Measurements from ENCODE around the gene RPL27A. TPM values are rescaled to one million over a fixed set of nuclear protein-coding genes. Genes with fewer than 3 reads are reported as not detected.

Gene RPL27A
- total RNA-seq, result 731 and 748 TPM in 2 replicates
- long read RNA-seq, full-length matches to known transcripts, result 497 of 507 reads
- long read RNA-seq, partial matches to known transcripts, result 1 of 507 reads
- long read RNA-seq, other reads (novel, unspliced or antisense), result 9 of 507 reads

DNA sequence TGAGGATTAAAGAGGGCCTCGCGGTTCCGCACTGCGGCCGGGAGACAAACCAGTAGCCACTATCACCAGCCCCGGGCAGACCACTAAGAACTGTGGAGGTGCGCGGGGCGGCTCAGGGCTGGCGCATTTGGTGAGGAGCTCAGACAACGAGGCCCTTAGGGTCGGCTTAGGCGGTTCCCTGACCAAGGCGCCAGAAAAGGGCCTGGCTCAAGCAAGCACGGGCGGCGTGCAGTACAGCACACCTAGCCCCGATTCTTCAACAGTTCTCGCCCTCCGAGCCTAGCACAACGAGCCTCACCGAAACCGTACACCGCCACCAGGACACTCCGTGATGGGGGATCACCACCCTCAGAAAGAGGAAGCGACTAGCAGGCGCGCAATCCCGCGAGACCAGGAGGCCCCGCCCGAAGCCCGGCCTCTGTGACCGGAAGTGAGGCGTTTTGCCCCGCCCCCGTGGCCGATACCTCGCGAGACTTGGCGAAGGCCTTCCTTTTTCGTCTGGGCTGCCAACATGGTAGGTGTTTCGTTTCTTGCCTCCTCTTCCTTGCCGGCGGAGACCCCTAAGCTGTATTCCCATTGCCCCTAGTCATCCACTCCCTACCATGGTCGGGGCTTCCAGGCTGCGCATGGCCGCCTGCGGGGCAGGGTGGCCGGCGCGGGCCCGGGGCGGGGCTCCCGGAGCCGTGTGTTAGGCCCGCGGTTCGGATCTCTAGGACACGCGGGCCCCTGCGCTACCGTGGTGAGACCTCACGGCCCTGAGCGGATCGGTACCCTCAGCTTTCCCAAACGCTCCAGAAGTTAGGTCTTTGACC is at the start of gene RPL27A, which contains the start of gene TRIM66:
Gene RPL27A (plus strand): TSS at position 490 of the 812 bp plus-strand sequence. CDS start 22 bp downstream, at position 512.
Gene TRIM66 (minus strand): TSS at position 363 of the 812 bp plus-strand sequence. CDS start 10,391 bp downstream, outside the sequence.
- Mint-ChIP-seq H3K36me3 (ENCODE audit: insufficient read depth) (peaks cover 29% of the 10 kb centered on the region), H3K4me3 (ENCODE audit: low read depth) (peak within 1 kb of the TSS; percentile 96), H3K9me3 (ENCODE audit: low read depth) (peaks cover 4% of the 10 kb centered on the region), H3K27ac (peak within 1 kb of the TSS; percentile 97), H3K27me3 (no peaks in the 10 kb centered on the region), H3K4me1 (ENCODE audit: low read depth) (peaks cover 18% of the 10 kb centered on the region)
- TF ChIP-seq CTCF (IDR thresholded peaks at IDR 0.05; ENCODE audit: unreplicated experiment), result peak; percentile 17
- DNase-seq (ENCODE audit: low spot score, unreplicated experiment), result peak; percentile 98

DNA sequence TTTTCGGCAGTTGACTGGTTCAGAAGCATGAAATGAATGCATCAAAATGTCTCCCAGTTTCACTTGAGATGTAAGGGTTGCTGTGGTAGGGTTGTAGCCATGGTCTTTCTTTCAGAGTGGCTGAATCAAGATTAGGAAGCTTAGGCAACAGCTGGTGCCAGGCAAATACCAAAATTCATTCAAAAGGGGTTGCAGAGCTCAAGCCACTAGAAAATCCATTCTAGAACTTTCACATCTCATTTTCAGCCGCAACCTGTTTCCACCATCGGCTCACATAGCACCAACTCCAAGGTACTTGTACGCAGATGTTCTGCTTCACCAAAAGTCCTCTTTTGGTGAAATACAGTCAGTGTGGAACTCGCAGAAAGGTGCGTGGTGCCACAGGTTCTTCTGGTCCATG is 48.1 kb upstream of the RPL27A start:
- H3K9me3 Mint-ChIP-seq (ENCODE audit: low read depth), result peaks cover 8% of the 10 kb centered on the region
- no peak for TF ChIP-seq CTCF (IDR thresholded peaks at IDR 0.05; ENCODE audit: unreplicated experiment)
- H3K27ac Mint-ChIP-seq, result no peak overlapping the region
- DNase-seq (ENCODE audit: low spot score, unreplicated experiment), result no peak
- H3K27me3 Mint-ChIP-seq, result no peaks in the 10 kb centered on the region
- no peak overlapping the region for H3K4me3 Mint-ChIP-seq (ENCODE audit: low read depth)
- H3K36me3 Mint-ChIP-seq (ENCODE audit: insufficient read depth), result peaks cover 17% of the 10 kb centered on the region
- H3K4me1 Mint-ChIP-seq (ENCODE audit: low read depth), result peaks cover 5% of the 10 kb centered on the region

DNA sequence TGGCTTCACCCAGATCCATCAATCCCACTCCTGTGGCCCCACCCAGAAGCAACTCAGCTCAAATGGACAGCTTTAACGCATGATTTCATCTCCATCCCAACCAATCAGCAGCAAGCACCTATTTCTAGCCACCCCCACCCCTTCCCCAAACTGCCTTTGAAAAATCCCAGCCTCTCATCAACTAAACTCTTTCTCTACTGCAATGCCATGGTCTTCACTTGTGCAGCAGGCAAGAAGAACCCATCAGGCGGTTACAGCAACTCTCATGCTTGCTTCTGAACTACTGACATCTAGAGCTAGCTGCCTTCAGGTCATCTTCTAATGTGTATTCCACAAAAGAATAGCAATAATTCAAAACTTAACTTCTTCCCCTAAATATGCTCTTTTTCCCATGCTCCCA is 46.5 kb upstream of the RPL27A start:
- H3K4me1 Mint-ChIP-seq (ENCODE audit: low read depth), result no peaks in the 10 kb centered on the region
- no peak overlapping the region for H3K4me3 Mint-ChIP-seq (ENCODE audit: low read depth)
- peaks cover 17% of the 10 kb centered on the region for H3K36me3 Mint-ChIP-seq (ENCODE audit: insufficient read depth)
- DNase-seq (ENCODE audit: low spot score, unreplicated experiment), result no peak
- peaks cover 8% of the 10 kb centered on the region for H3K9me3 Mint-ChIP-seq (ENCODE audit: low read depth)
- no peaks in the 10 kb centered on the region for H3K27me3 Mint-ChIP-seq
- H3K27ac Mint-ChIP-seq, result no peak overlapping the region
- TF ChIP-seq CTCF (IDR thresholded peaks at IDR 0.05; ENCODE audit: unreplicated experiment), result no peak

GRCh38 chr11:8638300-8638699 is 44.3 kb upstream of the RPL27A start:
- H3K36me3 Mint-ChIP-seq (ENCODE audit: insufficient read depth), result peaks cover 15% of the 10 kb centered on the region
- no peak overlapping the region for H3K27ac Mint-ChIP-seq
- no peaks in the 10 kb centered on the region for H3K4me1 Mint-ChIP-seq (ENCODE audit: low read depth)
- TF ChIP-seq CTCF (IDR thresholded peaks at IDR 0.05; ENCODE audit: unreplicated experiment), result no peak
- no peaks in the 10 kb centered on the region for H3K27me3 Mint-ChIP-seq
- DNase-seq (ENCODE audit: low spot score, unreplicated experiment), result no peak
- H3K9me3 Mint-ChIP-seq (ENCODE audit: low read depth), result peaks cover 8% of the 10 kb centered on the region
- H3K4me3 Mint-ChIP-seq (ENCODE audit: low read depth), result no peak overlapping the region

GRCh38 chr11:8639655-8640054 is 42.9 kb upstream of the RPL27A start:
- no peak for DNase-seq (ENCODE audit: low spot score, unreplicated experiment)
- Mint-ChIP-seq H3K4me3 (ENCODE audit: low read depth) (no peak overlapping the region), H3K27me3 (no peaks in the 10 kb centered on the region), H3K4me1 (ENCODE audit: low read depth) (no peaks in the 10 kb centered on the region), H3K36me3 (ENCODE audit: insufficient read depth) (peaks cover 15% of the 10 kb centered on the region), H3K27ac (no peak overlapping the region), H3K9me3 (ENCODE audit: low read depth) (peaks cover 8% of the 10 kb centered on the region)
- no peak for TF ChIP-seq CTCF (IDR thresholded peaks at IDR 0.05; ENCODE audit: unreplicated experiment)
